NCI-H1436 treated with DMSO at 0.1 percent for 48 hours (cell line): ENCODE data around the gene ISYNA1.

Source experiments
- DNase-seq: peaks from one replicate; lab custom pipeline; 2025; lab: John Stamatoyannopoulos, UW

Gene ISYNA1

DNA sequence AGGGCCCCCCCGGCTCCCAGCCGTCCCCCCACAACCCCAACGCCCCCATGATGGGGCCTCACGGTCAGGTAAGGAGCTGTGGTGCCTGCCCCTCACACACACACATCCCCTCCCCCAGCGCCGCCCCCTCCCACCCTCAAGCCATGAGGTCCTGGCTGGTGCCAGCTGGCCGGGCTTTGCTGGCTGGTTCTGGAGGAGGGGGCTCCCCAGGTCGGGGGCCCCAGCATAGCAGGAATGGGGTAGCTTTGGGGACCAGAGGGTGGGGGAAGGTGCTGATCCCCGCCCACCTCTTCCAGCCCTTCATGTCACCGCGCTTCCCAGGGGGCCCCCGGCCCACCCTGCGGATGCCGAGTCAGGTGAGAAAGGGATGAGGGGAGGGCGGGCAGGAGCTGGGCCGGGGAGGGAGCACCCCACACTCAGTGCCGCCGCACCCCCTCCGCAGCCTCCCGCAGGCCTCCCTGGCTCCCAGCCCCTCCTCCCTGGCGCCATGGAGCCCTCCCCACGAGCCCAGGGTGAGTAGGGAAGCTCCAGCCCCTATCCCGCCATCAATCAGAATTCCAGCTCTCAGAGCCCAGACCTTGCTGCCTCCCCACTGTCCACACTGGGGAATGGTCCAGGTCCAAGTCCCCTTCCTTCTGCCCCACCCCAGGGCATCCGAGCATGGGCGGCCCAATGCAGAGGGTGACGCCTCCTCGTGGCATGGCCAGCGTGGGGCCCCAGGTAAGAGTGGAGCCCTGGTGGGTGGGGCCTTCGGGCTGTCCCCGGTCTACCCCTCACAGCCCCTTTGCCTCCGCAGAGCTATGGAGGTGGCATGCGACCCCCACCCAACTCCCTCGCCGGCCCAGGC lies 6.4 kb downstream of the ISYNA1 start:
- DNase-seq = no peak

DNA sequence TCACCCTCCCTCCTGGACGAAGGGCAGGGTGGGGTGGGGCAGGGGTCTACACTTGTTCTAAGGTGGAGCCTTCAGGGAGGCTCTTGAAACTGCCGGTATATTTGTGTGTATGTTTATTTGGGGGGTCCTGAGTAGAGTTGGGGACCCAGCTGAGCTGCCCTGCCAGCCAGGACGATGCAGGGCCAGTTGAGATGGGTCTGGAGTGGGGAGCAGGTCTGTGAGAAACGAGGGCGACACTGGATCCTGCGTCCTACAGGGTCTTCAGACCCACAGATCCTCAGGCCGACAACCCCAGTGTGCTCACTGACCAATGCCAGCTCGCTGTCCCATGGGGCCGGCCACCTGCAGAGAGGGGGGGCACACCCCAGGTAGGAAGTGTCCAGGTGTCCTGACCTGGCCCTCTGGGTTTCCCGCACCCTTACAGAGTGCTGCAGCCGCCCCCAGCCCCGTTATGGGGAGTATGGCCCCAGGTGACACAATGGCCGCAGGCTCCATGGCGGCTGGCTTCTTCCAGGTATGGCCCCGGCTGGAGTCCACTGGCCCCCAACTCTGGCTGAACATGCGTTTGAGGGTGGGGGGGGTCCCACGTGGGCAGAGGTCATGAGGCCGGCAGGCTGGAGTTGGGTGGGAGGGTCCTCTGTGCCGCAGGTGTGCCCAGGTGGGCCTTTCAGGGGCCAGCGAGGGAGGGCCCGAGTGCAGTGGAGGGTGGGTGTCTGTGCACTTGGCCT lies 7.4 kb downstream of the ISYNA1 start:
- no peak for DNase-seq

DNA sequence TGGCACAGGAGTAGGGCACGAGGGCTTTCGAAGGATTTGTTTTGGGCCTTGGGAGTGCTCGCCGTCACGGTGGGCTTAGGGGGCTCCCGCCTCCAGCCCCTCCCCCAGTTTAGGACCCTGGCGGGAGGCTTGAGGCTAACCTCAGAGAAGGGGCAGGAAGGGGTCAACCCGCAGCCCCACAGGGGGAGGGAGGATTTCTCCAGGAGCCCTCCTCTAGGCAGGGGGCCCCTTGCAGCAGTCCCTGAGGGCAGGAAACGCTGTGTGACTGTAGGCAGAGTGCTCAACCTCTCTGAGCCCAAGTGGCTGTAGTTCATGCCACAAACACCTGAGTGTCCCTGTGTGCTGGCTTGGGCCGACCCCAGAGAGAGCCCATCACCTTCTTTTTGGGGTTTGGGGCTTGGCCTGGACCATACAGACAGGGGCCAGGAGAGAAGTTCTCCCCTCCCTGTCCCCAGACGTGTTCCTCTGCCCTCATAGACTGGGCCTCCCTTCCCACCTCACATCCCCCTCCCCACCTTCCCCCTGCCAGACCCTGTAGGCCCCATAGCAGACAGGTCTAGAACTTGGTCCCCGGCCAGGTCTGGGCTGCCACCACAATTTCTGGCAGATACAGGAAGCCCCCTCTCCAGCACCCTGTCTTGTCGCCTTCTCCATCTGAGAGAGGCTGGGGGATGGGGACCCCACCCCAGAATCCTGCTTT lies 8.1 kb downstream of the ISYNA1 start:
- no peak for DNase-seq

DNA sequence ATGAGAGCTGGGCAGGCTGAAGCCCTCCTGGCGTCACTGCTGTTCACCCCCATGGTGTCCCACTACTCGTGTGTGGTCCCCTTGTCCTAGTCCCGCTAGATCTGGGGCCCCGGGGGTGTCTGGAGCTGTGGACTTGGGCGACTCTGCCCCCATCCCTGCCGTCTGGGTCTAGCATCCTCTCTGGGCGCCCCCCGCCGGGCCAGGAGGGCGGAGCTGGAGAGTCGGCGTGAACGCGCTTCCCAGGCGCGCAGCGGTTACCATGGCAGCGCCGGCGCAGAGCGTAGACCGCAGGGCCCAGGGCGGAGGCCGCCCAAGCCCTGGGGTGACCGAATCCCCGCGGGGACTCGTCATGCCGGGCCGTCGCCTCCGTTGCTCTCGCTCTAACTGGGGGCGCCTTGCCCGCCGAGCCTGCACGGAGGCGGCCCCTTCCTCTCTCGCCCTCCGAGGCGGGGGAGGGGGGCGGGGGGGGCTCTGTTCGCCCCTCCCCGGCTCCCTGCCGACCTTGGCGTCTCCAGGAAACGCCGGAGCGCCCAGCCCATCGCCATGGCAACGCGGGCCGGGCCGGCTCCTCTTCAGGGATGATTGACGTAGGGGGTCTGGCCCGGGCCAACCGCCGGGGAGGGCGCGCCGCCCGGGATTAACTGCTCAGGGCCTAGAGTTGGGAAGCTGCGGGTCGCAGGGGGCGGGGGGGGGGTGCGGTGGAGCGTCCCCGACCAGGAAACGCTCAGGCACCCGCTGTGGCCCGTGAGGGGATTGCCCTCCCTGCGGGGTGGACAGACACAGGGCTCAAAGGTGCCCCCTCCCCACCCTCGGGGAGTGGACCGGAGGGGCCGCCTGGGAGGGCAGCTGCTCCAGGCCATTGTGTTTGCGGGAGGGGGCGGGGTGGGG lies 8.9 kb downstream of the ISYNA1 start:
- DNase-seq = peak; percentile 43

DNA sequence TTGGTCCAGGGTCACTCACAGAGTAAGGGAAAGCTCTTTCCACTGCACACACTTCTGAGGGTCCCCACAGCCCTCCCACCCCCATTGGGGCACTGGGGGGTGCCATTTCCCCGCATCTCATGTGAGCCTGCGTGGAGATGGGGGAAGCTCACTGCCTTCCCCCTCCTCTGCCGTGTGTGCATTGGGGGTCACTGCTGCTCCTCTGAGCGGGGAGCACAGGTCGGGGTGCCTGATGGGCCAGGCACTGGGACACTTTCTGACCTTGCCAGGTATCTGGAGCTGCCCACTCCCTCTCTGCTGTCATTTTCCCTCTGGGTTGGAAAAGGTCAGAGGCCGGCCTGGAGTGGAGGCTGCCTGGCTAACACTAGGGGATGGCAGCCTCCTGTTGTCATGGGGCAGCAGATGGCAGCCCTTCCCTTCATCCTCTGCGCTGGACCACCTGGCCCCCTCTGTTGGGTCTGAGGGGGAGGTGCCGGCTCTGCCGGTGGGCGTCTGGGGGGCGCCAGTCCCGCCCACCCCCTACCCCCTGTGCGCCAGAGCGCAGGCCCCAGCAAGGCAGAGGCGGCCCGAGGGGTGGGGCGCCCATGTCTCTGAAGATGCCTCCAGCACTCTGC lies 9.7 kb downstream of the ISYNA1 start:
- DNase-seq = no peak

DNA sequence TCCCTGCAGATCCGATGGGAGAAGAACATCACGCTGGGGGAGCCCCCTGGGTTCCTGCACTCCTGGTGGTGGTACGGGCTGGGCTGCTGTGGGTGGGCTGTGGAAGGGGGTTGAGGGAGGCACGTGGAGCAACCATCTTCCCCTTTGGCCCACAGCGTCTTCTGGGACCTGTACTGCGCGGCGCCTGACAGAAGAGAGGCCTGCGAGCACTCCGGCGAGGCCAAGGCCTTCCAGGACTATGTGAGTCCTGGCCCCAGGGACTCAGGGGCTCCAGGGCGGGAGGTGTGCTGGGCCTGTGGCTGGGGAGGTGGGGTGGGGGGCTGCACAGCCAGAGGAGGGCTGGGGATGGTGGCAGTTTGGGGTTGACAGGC lies 10.2 kb downstream of the ISYNA1 start:
- no peak for DNase-seq

DNA sequence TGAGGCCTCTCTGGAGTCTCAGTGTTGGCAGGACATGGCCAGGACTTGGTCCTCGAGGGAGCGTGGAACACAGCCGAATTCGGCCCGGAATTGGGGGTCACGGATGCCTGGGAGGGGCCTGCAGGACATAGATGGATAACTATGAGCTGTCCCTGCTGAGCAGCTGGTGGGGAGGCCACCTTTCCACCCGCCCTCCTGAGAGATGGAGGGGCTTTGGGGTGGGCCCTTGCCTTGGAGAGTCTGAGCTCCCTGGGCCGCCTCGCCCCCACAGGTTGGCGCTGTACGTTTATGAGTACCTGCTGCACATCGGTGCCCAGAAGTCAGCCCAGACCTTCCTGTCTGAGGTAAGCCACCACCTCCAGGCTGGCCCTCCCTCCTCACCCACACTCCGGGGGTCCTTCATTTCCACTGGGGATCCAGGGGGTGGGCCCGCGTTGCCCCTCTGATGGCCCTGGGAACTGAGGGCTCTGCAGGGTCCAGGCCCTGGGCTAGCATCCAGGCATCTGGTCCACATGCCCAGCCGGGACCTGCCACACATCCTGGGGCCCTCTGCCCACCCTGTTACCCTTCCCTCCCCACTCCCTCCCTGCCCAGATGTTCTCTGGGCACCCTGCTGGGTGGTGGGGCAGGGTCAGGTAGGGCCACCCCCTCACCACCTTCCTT lies 10.7 kb downstream of the ISYNA1 start:
- DNase-seq = no peak

DNA sequence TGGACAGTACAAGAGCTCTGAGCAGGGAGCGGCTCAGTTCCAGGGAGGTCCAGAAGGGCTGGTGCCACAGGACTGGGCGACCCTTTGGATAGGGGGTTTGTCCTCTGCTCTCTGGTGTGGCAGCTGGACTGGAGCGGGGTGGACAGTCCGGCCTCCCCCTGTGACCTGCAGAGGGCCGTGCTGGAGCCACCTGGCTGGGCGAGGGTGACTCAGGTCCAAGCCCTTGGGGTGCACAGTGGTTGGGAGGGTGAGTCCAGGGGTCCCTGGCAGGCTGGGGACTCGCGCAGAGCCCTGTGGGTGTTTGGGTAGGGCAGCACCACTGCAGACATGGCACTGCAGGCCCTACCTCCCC lies 11.5 kb downstream of the ISYNA1 start:
- no peak for DNase-seq

DNA sequence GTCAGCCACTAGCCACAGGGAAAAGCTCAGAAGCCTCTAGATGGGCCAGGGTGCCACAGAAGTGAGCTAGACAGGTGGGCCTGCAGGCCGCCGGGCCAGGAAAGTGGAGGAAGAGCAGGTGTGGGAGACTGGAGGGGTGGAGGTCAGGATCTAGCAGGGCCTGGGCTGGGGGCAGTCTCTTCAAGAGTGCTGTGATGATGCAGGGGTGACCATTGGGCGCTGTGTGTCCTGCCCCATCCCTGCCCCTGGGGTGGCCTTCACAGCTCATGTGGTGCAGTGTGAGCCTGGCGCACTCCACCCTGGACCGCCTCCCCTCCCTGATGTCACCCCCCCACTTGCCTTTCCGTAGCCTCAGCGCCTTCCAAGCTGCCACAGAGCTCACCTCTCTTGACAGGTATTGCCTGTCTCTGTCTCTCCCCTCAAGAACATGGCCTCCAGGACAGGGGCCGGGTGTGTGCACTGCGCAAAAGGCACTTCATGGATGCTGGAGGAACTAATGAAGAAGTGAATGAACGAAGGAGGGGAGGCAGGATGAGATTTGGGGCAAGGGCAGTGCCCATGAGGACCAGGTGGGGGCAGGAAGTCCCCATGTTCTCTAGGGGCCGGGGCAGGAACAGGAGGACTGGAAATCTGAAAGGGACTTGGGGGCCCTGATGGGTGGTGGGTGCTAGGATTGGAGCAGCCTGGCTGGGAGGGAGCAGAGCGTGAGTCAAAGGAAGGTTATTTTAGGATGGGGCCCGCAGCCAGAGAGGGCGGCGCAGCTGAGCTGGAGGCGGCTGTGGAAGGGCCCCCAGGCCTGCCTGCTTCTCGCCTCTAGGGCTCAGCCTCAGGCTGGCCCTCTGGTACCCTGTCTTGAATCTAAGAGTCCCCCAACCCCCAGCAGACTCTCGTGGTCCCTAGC lies 12.2 kb downstream of the ISYNA1 start:
- no peak for DNase-seq

DNA sequence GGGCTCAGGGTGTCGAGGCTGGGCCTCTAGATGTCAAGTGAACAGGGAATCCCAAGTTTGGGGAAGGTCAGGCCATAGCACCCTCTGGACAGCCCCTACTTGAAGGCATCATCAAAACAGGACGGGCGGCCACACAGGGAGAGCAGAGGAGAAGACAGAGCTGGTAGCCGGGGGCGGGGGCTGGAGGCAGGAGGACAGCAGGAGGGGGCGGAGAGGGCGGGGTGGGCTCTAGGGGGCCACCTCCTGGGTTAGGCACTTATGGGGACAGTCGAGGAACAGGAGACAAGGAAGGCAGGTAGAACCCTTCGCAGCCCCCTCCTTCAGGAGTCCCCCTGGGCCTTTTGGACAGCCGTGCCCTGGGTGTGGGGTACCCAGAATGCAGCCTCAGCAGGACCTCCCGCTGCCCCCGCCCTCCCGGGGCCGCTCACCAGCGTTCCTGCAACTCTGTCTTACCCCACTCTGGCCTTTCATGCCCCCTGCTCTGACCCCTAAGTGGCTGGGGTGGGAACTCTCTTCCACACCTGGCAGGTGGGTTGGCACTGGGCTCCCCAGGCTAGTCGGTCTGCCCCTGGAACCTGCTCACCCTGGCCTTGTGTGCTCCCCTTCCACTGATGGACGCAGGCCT lies 12.9 kb downstream of the ISYNA1 start:
- DNase-seq = no peak

DNA sequence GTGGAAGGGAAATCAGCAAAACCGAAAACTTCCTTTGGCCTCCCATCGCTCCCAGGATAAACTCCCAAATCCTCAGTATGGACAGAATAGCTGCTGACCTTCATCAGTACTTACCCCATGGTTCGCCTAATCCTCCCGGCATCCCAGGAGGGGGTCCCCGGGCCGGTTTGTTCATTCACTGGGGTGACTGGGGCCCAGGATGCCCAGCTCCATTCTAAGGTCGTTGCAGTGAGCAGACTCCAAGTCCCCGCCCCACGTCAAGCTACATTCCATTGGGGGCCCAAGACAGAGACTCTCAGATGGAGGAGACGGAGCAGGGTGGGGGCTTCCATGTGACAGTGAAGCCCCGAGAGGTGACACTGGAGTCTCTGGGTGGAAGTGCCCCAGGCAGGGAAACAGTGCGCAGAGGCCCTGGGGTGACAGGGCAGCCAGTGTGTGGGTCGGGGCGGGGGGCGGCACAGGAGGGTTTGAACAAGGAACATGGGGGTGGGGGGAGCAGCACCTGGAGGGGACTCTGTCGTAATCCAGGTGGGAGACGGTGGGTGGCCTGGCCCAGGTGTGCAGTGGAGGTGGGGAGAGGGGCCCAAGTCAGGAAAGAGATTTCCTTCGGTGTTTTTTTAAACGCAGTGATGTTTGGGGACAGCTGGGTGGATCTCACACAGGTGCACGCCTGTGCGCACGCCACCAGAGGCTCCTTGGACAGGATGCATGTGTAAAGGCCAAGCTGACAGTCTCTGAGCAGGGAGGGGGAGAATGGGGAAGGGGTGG lies 13.6 kb downstream of the ISYNA1 start:
- DNase-seq = no peak

DNA sequence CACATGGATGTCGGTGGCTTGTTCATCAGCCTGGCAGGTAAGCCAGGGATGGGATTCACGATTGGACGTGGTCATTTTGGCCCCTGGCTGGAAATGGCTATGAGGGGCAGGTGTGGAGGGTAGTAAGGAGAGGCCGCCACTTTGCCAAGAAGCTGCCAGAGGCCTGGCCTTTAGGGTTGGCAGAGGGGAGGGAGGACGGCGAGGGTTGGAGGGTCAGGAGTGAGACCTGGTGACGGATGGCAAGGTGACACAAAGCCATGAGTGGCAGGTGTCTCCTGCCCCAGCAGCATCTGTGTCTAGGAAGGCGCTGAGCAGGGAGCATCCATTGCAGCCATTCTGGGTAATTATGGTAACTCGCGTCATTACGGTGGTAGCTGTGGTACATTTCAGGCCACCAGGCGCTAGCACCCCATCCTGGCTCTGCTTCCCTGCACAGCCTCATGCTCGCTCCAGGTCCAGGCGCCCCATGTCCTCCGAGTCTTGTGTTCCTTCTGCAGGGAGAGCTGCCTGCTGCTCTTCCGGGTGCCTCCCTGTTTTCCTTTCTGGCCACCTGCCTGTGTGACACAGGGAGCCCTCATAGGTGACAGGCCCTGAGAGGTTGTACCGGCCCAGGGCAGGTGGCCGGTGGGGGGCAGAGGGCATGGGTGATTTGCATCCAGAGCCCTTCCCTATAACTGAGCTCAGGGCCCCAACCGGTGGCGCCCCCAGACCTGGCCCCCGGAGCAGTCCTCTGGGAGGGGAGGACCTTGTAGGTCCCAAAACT lies 14.5 kb downstream of the ISYNA1 start:
- DNase-seq = no peak

DNA sequence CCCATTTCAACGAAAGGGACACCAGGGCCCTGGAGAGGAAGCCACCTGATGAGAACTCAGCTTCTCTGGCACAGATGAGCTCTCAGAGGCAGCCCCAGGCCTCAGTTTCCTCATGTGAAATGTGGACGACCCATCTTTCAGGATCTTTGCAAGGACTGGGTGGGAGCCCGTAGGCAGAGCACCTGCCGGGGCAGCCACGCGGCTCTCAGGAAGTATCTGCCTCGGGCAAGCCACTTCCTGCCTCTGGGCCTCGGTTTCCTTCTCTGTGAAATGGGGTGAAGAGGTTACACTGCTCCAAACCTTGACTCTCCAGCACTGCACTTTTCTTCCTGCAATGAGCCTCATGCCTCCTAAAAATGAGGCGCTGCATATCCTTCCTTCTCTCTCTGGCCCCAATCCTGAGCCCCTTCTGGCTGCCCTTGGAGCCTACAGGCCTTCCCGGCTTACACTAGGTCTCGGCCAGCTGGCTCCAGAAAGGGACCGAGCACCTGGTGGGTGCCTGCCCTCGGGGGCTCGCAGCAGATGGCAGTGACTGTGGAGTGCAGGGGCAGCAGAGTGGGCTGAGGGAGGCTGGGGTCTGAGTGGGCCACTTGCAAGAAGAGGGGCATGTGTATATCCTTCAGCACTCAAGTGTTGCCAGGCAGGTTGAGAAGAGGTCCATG lies 15.3 kb downstream of the ISYNA1 start:
- no peak for DNase-seq

DNA sequence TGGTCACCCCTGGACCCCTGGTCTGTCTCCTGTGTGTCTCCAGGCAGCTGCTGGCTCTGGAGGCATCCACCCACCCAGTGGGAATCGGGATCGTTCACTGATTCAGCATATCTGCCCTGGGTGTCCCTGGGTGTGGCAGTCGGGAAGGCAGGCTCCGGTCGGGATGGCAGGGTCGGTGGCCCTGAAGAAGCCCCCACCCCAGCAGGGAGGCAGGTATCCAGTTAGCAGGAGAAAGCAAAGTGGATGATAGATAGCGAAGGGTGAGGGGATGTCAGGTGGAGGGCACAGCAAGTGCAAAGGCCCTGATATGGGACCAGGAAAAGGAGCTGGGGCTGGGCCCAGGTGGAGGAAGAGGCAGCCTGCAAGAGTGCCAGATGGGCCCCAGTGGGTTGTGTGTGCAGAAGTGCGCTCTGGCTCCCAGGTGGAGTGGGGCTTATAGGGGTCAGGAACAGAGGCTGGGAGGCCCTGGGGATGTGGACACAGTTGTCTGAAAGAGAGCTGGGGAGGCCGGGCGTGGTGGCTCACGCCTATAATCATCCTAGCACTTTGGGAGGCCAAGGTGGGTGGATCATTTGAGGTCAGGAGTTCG lies 16.5 kb downstream of the ISYNA1 start:
- DNase-seq = no peak

DNA sequence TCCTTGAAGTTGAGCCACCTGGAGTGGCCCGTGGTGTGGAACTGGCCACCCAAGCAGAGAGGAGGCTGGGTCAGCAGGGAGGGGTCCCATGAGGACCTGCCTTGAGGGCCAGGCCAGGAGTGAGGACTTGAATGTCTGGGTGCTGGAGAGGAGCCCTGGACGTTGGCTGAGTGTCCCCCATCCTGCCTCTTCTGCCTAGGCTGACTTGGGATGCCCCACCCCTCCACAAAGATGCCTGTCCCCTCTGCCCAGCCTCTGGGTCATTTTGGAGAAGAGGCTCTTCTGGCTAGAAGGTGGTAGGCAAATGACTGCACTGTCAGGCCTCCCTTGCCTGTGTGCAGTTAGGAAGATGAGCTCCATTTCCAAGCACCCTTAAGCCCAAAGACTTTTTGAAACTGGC lies 17.0 kb downstream of the ISYNA1 start:
- no peak for DNase-seq

DNA sequence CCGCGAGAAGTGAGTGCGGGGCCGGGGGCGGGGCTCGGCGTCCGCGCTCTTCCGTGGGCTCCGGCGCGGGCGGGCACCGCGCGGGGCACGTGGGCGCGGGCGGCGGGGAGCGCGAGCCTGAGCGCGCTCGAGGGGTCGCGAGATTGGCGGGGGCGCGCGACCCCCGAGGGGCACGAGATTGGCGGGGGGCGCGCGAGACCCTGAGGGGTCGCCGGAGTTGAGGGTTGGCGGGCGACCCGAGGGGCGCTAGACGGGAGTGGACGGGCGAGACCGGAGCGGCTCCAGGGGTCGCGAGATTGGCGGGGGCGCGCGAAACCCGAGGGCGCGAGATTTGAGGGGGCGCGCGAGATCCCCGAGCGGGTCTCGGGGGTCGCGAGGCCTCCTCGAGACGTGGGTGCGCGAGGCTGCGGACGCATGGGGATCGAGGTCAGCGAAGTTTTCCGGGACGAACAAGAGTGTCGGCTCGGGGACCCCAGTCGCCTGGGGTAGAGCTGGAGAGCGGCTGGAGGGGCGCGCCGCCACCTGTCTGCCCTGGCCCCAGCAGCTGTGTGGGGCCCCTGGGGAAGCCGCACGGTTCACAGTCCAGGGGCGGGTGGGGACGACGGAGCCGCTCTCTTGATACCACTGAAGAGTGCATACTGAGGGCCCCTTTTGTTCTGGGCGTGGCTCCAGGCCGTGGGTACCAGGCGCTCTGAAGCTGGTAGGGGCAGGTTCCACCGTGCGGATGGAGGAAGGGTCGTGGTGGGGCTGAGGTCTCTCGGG lies 18.1 kb downstream of the ISYNA1 start:
- no peak for DNase-seq
